GOT3 (cell line): ENCODE results near the gene PSMD2.
A peak's percentile ranks its signal among the peaks of the same experiment; 100 is the strongest.

ENCODE experiments used
- DNase-seq: peaks from one replicate; lab custom pipeline; 2025; ENCODE audit warnings: mixed read lengths; lab: John Stamatoyannopoulos, UW

The PSMD2 gene

DNA sequence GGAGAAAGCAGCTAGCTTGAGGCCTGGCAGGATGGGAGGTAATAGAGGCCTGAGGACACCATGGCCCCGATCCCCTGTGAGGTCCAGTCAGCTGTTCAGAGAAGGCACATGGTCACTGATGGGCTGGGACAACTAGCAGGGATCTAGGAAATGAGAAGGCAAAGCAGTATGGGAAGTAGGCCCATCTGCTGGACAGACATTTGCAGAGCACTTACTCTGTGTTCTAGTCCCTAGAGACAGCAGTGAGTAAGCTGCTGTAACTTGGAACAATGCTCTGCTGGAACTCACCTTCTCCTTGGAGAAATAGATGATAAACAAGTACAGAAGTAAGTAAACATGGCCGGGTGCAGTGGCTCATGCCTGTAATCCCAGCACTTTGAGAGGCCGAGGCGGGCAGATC is 16.1 kb upstream of the PSMD2 start:
- DNase-seq: no peak

DNA sequence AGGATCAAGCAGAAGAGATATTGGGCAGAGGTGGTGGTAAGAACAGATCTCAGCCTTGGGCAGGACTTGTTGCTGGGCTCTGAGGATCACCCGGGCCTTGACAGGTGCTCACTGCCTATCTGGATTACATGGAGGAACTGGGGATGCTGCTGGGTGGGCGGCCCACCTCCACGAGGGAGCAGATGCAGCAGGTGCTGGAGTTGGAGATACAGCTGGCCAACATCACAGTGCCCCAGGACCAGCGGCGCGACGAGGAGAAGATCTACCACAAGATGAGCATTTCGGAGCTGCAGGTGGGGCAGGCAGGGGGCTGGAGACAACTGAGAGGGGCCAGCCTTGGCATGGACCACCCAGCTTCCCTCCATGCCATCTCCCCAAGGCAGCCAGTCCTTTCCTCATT is 15.4 kb upstream of the PSMD2 start:
- no peak for DNase-seq

DNA sequence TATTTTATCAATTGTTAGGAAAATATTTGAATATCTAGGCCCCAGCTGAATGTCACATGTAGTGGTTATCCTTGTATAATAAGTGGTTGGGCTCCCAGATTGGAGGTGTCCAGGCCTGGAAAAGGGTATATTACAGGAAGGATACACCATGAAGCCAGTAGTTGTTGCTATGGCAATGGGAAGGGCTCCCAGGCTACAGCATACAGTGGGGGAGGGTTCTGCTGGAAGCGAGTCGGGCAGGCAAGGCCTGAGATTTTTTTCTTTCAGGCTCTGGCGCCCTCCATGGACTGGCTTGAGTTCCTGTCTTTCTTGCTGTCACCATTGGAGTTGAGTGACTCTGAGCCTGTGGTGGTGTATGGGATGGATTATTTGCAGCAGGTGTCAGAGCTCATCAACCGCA is 14.3 kb upstream of the PSMD2 start:
- no peak for DNase-seq

DNA sequence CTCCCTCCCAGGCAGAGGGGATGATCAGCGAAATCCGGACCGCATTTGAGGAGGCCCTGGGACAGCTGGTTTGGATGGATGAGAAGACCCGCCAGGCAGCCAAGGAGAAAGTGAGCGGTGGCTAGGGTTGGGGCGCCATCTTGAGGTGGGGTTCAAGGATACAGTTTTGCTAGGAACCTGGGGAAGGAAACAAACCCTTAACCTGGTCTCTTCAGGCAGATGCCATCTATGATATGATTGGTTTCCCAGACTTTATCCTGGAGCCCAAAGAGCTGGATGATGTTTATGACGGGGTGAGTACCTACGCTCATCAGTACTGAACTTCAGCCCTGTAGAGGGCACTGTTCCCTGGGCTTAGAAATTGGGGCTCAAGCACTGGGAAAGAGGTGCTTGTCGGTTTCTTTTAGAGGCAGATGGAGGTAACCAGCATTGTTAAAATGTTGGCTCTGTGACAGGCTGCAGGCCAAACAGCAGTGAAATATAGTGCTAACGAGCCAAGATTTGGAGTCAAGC is 9.6 kb upstream of the PSMD2 start:
- DNase-seq: no peak

DNA sequence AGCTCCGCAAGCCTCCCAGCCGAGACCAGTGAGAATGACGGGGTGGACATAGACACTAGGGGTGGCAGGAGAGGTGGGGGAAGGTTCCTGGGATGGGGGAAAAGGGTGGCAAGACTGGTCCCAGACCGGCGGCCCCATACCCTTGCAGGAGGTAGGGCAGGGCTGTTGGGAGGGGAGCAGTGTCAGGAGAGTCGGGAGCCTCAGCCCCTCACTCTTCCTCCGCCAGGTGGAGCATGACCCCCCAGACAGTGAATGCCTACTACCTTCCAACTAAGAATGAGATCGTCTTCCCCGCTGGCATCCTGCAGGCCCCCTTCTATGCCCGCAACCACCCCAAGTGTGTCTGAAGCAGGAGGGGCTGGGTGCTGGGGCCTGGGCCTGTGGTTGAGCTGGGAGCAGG is 8.7 kb upstream of the PSMD2 start:
- no peak for DNase-seq

DNA sequence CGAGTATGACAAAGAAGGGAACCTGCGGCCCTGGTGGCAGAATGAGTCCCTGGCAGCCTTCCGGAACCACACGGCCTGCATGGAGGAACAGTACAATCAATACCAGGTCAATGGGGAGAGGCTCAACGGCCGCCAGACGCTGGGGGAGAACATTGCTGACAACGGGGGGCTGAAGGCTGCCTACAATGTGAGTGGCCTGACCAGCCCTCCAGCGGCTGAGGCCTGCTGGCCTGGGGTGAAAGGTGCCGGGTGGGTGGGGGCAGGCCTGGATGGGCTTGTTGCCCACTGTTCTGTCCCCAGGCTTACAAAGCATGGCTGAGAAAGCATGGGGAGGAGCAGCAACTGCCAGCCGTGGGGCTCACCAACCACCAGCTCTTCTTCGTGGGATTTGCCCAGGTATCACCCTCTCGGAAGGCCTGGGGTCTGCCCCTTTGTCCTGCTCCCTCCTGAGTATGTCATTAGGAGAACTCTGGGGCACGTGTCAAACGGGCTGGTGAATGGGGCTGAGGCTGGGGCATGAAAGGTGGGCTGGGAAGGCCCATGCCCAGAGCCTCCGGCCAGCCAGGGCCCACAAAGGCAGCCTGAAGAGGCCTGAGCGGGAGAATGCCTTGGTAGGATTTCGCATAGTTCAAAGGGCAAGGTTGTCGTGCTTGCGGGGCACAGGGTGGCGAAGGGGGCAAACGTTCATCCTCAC is 7.8 kb upstream of the PSMD2 start:
- no peak for DNase-seq

DNA sequence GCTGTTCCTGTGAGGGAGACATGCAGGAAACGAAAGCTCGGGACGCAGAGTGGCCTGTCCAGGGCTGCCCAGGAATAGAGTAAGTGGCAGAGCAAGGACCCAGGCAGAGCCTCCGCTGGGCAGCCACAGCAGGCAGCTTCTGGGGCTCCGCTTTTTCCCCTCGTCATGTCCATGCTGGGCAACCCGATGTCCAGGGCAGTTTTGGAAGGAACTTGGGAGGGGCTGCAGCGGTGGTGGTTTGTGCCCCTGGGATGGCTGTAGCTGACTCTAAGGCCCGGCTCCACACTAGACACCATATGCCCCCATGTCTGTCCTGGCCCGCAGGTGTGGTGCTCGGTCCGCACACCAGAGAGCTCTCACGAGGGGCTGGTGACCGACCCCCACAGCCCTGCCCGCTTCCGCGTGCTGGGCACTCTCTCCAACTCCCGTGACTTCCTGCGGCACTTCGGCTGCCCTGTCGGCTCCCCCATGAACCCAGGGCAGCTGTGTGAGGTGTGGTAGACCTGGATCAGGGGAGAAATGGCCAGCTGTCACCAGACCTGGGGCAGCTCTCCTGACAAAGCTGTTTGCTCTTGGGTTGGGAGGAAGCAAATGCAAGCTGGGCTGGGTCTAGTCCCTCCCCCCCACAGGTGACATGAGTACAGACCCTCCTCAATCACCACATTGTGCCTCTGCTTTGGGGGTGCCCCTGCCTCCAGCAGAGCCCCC is 7.1 kb upstream of the PSMD2 start:
- no peak for DNase-seq

DNA sequence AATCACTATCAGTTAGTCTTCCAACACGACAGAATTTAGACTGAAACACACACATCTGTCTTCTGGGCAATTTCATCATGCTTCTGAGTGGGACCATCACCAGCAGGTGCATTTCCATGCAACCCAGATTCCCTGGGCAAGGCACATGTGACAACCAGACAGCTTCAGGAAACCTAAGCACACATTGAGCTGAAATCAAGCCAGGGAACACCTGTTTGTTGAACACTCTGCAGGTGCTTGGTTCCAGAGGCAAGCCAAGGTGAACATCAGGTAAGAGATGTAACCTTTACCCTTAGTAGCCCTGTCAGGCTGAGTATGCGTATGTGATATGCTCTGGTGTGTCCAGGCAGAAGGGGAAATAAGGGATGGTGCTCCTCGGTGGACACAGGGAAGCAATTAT is 3.3 kb upstream of the PSMD2 start:
- no peak for DNase-seq

DNA sequence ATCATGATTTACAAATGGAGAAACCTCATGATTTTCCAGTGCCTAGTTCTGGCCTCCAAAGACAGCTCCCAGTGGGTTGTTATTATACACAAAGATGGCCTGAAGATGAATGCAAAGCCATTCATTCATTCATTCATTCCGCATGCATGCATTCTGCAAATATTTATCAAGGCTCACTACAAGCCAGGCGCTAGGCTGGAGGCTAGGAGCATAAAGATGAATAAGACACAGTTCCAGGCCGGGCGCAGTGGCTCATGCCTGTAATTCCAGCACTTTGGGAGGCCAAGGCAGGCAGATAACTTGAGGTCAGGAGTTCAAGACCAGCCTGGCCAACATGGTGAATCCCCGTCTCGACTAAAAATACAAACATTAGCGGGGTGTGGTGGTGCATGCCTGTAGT is 2.4 kb upstream of the PSMD2 start:
- no peak for DNase-seq

DNA sequence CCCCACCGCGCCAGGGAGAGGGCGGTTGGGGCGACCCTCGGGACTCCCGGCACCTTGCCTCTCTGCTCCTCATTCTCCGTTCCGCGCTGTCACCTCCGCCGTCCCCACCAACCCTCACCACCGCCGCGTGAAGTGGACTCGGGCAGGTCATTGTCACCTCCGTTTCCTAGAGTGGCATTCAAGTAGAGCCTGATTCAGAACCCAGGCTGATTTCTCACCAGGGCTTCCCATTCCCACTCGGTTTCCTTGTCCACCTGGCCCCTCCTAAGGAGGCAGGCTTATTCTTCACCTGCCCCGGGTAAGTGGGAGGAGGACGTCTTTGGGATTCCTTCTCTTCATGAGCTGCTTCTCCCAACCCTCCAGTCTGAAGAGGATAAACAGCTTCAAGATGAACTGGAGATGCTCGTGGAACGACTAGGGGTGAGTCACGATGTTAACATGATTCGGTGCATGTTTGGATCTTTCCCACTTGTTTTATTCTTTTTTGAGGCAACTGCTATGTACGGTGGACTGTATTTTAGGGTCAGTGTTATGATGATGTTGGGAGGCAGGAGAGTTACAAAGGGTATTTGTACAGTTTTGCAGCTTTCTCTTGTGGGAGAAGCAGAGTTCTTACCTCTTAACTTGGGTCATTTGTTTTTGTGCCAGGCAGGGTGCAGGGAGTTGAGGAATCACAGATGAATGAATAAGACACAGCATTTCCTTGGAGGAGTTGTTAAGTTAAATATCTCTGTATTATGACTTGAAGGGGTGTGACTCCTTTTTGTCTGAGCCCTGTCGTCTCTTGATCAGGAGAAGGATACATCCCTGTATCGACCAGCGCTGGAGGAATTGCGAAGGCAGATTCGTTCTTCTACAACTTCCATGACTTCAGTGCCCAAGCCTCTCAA is 692 bp downstream of the PSMD2 start:
- DNase-seq: no peak

DNA sequence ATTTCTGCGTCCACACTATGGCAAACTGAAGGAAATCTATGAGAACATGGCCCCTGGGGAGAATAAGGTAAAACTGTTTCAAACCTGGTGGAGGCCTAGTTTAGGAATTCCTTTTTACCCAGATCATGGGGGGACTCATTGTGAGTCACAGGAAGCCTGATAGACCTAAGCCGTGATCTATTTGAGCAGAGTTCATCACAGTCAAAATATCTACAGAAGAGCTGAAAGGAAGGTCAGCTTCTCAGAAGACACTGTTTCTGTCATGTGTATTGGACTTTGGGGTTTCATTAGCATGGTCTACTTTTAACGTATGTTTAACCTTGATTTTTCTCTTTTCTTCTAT is 1.3 kb downstream of the PSMD2 start:
- no peak for DNase-seq

DNA sequence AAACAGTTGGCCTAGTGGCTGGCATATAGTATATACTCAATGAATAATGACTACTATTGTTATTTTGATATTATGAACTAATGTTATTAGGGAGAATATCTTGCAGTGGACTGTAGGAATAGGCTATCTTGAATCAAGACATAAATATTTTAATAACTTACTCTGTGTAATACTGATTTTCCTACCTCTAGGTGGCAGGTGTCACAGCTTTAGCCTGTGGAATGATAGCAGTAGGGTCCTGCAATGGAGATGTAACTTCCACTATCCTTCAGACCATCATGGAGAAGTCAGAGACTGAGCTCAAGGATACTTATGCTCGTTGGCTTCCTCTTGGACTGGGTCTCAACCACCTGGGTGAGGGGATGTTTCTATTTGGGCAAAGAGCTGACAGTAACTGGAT is 6.5 kb downstream of the PSMD2 start:
- no peak for DNase-seq

DNA sequence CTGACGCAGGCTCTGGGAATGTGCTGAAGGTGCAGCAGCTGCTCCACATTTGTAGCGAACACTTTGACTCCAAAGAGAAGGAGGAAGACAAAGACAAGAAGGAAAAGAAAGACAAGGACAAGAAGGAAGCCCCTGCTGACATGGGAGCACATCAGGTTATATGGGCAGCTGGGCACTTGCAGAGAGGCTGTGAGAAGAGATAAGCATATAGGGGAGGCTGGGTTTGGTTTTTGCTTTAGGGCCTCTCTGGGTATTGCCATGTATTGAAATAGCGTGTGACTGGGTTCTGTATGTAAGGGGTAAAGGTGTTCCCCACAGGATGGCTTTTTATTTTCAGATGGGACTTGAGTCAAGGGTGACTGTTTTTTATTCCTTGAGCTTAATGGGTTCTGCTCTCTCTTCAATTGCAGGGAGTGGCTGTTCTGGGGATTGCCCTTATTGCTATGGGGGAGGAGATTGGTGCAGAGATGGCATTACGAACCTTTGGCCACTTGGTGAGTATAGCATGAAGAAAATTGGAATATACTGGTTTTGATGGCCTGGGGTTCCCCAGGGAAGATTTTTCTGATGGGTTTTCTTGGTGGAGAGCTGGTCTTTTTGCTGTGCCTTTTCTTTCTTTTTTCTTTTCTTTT is 7.4 kb downstream of the PSMD2 start:
- DNase-seq: no peak

DNA sequence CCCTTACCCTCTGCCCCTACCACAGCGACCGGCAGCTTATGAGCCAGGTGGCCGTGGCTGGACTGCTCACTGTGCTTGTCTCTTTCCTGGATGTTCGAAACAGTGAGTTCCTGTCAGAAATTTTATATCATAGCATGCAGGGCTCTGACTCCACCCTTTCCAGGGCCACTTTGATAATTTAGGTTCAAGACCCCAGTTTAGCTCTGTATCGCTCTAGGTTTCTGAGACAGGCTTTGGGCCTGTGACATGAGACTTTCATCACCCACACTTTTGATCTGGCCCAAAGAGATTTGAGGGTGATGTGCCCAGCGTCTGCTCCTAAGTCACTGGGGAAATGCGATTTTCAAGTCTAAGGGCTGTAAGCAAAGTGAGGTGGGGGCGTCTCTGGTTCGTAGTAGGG is 8.9 kb downstream of the PSMD2 start:
- DNase-seq: no peak

DNA sequence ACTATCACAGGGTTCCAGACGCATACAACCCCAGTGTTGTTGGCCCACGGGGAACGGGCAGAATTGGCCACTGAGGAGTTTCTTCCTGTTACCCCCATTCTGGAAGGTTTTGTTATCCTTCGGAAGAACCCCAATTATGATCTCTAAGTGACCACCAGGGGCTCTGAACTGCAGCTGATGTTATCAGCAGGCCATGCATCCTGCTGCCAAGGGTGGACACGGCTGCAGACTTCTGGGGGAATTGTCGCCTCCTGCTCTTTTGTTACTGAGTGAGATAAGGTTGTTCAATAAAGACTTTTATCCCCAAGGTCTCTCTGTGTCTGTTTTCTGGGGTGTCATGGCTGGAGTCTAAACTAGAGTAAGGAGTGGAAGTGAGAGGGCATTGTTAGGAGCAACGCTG is 9.7 kb downstream of the PSMD2 start:
- no peak for DNase-seq

DNA sequence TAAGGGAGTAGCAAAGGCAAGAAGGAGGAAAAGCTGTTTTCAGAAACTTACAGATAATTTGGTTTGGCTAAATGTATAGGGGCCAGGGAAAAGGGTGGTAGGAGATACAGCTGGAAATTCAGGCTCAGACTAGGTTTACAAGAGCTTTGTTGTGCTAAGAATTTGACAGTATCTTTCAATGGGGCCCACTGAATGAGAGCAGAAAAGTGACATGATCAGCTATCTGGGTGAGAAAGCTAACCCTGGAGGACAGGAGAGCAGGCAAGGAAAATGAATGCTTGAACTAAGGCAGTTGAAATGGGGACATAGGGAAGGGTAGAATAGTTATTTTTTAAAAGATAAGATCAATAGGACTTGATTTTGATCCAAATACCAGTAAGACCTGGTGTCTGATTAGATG is 12.6 kb downstream of the PSMD2 start:
- no peak for DNase-seq

DNA sequence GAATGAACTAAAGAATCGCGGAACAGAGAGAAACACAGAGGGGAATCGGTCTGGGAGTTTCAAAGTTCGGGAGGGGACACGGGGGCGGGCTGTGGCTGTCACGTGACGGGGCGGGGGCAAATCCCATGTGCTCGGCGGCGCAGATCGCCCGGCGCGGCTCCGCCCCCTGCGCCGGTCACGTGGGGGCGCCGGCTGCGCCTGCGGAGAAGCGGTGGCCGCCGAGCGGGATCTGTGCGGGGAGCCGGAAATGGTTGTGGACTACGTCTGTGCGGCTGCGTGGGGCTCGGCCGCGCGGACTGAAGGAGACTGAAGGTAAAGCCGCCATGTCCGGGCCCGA is 15.3 kb downstream of the PSMD2 start, which contains the start of gene EIF4G1:
Gene EIF4G1, plus strand, starts transcription at position 244 of the 337 bp plus-strand sequence. CDS start 1,191 bp downstream, outside the sequence.
- DNase-seq: peak; percentile 92

DNA sequence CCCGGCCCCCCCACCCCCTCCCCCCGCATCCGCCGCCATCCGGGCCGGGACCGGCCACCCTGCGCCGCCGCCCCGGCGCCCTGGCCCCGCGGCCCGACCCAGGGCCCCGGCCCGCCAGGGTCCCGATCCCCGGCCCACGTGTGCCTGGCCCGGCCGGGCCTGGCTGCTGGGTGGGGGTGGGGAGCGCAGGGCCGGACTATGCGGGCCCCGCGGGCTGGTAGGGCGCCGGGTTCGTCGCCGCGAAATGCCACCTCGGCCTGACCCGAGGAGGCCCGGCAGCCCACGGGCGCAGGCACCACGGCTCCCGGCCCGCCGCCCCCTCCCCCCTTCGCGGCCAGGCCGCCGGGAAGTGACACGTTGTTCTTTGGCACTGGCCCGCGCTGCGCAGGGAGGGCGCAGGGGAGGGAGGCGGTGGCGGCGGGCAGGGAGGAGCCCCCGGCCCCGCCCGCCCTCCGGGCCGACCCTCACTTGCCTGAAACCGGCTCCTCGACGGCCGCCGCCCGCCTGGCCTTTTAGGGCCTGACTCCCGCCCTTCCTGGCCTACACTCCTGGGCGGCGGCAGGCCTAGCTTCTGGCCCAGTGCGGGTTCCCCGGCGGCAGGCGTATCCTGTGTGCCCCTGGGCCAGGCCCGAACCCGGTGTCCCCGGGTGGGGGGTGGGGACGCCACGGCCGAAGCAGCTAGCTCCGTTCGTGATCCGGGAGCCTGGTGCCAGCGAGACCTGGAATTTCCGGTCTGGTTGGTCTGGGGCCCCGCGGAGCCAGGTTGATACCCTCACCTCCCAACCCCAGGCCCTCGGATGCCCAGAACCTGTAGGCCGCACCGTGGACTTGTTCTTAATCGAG is 15.9 kb downstream of the PSMD2 start:
- DNase-seq: peak; percentile 37

DNA sequence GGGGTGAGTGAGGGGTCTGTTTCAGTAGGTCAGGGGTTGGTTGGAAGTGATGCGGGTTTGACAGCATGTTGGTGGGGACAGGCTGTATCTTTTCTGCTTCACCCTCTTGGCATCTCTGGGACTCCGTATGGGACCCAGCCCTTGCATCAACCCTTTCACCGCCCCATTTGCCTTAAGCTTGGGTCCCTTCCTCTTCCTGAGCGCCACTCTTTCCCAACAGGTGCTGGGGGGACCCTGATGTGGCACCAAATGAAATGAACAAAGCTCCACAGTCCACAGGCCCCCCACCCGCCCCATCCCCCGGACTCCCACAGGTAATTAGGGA is 16.5 kb downstream of the PSMD2 start:
- DNase-seq: no peak

DNA sequence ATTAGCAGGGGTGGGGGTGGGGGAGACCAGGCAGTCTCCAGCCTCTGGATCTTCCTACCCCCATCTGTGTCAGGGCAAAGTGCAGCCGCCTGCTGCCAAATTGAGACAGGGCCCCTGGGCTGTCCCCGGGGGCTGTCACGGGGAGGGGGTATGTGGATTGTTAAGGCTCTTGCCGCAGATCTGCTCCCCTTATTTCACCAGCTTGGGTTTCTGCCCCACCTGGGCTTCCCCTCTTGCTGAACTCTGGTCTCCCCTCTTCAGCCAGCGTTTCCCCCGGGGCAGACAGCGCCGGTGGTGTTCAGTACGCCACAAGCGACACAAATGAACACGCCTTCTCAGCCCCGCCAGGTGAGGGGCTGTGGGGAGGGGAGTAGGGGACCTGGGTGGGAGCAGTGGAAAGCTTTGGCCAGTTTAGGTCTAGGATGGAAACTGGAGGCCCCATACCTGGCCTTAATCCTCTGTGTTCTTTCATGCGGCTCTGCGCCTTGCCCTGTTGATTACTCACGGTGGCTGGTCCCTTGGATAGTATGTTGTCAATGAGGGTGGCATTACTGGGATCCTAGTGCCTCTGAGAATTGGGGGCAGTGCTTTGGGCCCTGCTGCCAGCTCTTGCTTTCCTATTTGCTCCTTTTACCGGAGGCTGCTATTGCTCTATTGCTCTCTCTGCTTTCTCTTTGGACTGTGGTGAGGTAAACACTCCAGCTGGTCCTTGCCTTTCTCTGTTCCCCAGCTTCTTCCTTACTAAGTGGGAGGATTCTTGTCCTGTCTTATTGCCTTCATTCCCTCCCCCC is 17.0 kb downstream of the PSMD2 start:
- no peak for DNase-seq

DNA sequence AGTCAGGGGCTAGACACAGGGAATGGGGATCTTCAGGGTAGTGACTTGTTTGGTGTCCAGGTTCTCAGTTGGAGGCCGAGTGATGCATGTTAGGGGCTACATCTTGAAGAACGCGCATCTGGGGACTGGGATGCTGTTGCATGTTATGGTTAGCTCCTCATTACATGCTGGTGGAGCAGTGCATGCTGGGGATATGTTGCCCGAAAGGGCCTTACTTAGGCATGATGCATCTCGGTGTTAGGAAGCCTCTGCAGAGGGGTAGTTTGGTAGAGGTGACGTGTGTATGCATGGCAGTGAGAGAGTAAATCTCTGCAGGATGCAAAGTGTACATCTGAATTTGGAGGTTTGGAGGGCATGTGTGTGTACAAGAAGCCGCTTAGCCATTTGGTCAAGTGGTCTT is 17.8 kb downstream of the PSMD2 start:
- DNase-seq: no peak
